Stimulated activated CD4-positive, alpha-beta T cell treated with anti-CD3 and anti-CD28 coated beads, TNF-alpha, amount 100 ng/mL, for 1 hour (primary cell): ENCODE measurements around the gene ZMAT5.

Source experiments
- DNase-seq, 3 donors: peaks; one replicate each; pipeline ENCODE4 v3.0.0-alpha.2; 2020; ENCODE audit warnings: low read depth in 3 of 3, low spot score in 1 of 3

The ZMAT5 gene

GRCh38 chr22:29732883-29733282, 33.9 kb downstream of the ZMAT5 start:
- DNase-seq = no peak

- no peak for DNase-seq
These were observed 35.6 kb downstream of the ZMAT5 start for GRCh38 chr22:29731058-29731850.

DNA sequence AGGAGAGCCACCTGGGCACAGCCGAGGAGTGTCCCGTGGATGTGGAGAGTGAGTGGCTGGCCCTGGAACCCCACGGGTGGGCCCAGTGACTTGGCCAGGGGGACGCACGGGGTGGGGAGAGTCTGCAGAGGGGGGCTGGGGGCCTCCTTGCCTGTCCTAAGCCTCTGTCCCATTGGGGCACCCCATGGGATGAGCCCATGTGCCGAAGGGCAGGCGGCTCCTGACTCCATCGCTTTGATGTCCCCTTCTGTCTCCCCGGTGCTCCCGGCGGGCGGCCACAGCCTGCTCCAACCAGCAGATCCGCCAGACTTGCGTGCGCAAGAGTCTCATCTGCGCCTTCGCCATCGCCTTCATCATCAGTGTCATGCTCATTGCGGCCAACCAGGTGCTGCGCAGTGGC, 37.6 kb downstream of the ZMAT5 start:
- DNase-seq = no peak

DNA sequence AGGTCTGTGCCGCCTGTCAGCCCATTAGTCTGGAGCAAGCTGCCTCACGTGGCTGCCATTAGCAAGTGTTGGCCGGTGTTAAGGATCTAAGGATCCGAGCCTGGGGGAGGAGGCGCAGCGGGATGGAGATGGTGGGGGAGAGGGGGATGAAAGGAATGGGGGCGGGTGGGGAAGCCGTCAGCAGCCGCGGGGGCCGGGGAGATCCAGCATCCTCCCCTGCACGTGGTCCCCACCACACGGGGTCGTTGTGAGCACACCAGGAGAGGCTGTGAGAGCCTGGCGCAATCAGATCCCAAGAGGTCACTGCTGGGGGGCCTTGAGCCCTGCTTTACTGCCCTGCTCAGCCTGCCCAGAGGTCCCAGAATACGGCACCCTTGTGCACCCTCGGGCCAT, 39.7 kb downstream of the ZMAT5 start:
- DNase-seq = no peak

DNA sequence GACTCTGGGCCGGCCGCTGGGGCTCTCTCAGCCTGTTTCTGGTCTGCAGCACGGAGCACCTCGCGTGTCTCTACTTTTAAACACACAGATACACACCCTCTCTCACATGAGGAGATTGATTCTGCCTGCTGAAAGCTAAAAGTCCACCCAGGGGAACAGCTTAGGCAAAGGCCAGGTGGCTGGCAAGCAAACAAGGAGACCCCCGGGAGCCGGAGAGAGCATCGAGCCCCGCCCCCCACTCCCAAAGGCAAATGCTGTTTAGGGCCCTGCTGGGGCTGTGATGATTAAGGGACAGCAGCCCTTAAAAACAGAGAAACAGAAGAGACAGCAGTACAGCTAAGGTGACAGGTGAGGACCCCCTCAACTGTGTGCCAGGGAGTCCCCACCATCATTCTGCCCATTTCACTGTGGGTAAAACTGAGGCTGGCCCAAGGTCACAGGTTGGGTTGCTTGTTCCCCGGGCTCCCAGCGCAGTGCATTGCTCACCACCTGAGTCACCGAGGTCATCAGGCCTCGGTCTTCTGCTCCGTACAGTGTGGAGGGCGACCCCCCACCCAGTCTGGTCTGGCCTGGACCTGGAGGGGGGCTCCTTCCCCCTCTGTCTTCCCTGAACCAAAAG, 40.2 kb downstream of the ZMAT5 start:
- no peak for DNase-seq

GRCh38 chr22:29726106-29726505, 40.7 kb downstream of the ZMAT5 start:
- DNase-seq = no peak

DNA sequence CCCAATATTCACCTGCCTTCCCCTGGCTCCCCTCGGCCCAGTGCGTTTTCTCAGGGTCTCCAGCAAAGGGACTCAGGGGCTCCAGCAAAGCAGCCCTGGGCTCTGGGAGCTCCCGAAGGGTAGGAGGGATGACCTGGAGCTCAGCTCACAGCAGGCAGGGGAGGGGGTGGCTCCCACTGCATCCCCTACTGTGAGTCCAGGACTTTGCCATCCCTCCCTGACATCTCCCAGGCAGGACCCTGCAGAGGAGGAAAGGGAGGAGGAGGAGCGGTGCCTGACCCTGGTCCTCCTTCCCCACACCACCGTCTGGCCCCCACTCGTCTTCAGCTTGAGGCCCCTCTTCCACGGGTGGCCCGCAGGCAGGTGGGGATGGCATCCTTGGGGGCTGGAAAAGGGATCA, 42.0 kb downstream of the ZMAT5 start:
- DNase-seq = no peak

DNA sequence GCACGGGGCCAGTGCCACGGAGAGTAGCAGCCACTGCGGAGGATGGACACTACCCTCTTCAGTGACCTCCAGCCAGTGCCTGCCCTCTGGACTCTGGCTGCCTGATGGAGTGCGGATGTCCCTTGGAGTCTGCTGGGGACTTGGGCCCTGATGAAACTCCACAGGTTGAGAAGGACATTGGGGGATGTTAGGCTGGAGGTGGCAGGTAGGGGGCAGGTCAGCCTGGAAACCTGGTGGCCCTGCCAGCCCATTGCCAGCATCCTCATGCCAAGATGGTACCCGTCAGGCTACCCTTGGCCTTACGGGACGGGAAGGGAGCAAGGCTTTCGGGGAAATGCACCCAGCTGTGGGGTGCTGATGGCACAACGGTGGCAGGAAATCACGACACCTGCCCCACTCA, 43.0 kb downstream of the ZMAT5 start:
- no peak for DNase-seq

DNA sequence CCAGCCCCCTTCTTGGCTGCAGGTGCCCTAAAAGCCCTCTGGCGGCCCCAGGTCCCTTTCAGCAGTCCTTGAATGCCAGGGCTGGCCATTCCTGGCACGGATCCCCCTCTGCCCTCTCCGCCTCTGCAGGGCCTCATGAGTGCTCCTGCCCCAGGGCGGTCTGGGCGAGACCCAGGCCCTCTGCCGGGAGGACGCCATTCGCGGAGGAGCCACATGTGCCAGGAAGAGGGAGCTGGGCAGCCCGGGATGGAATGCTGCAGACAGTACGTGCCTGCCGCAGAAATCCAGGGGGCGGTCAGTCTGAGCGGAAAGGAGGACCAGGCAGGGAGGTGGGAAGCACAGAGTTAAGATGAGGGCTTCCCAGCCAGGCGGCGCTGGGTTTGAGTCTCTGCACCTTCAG, 44.2 kb downstream of the ZMAT5 start:
- no peak for DNase-seq

GRCh38 chr22:29722151-29722550, 44.7 kb downstream of the ZMAT5 start:
- DNase-seq = no peak

DNA sequence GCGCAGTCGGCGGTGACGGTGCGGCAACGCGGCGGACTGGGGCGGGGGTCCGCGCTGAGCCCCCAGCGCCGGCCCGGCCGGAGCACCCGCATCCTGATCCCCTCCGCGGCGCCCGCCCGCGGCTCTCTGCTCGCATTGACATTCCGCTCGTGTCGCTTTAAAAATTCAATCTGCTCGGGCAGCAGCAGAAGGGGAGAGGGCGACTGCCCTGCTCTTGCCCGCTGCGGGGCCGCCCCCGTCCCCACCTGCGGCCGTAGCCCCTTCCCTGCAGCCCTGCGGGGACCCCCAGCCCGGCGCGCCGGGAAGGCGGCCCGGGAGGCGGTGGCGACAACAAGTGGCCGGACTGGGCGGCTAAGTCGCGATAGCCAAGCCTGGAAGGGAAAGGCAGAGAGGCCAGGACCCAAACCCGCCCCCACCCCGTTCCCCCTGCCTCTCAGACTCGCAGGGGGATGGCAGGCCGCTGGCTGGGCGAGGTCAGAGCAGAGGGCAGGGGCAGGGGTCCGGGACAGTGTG, 45.9 kb downstream of the ZMAT5 start:
- DNase-seq = no peak

- DNase-seq = no peak
These were observed 46.7 kb downstream of the ZMAT5 start, which contains the start of gene CABP7 for GRCh38 chr22:29719899-29720645. Gene CABP7, plus strand, starts transcription at chr22:29720003. Its CDS starts 422 bp downstream, at chr22:29720425.

GRCh38 chr22:29718949-29719898, 47.6 kb downstream of the ZMAT5 start:
- DNase-seq = no peak

GRCh38 chr22:29717789-29718188, 49.0 kb downstream of the ZMAT5 start:
- no peak for DNase-seq

DNA sequence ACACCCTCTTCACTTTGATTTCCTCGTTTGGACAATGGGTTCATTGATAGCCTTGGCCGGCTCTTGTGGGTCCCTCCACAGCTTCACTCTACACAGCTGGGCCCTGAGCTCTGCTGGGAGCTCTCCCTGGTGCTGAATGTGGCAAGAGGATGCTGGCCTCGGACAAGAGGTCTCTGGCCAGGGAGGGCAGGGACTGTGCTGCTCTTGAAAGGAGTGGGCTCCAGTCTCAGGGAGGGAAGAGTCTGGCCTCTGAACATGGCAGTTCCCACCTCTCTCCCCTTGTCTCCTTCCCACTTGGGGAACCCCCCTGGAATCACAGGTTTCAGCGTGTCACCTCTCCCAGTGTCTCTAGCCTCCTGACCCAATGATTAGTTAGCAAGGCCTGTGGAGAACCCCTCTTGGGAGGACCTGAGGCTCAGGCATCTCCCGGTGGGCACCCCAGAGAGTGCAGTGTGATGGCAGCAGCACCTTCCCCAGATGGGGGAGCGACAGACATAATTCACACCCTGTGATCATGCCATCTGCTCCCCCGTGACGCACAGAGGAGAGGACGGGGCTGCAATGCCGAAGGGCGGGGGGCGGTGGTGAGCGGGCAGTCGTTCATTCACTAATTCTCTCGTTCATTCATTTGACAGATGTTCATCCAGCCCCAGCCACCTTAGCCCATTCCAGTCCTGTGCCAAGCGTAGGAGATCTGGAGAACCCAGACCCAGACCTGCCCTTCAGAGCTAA, 49.8 kb downstream of the ZMAT5 start:
- DNase-seq = no peak

- DNase-seq = no peak
These were observed 51.1 kb downstream of the ZMAT5 start for GRCh38 chr22:29715705-29716104.

DNA sequence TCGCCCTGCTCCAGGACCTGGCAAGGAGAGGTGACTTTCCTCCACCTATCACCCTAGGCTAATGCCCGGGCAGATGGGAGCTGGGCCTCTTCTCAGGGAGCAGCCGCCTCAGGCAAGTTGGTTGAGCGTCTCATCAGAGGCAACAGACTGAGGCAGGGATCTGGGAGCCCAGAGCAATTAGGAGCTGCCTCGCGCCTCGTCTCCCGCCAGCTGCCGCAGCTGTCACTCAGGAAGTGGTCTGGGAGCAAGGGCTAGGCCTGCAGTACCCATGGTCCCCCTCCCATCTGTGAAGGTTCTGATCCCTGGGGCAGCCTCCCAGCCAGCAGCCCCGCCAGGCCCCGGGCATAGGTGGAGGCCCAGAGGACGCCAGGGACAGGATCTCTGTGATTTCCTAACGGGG, 51.6 kb downstream of the ZMAT5 start:
- no peak for DNase-seq

GRCh38 chr22:29713156-29713727, 53.6 kb downstream of the ZMAT5 start:
- no peak for DNase-seq

DNA sequence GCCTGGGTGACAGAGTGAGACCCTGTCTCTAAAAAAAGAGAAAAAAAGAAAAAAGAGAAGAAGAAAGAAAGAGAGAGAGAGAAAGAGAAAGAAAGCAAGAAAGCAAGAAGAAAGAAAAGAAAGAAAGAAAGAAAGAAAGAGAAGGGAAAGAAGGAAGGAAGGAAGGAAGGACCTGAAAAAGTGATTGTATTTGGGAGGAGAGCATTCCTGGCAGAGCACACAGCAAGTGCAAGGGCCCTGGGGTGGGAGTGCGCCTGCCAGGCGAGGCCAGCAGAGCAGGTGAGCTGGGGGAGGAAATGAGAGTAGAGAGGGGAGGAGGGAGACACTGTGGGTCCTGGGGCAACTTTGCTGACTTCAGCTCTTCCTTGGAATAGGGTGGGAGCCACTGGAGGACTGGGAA, 54.7 kb downstream of the ZMAT5 start:
- DNase-seq = no peak
